NCI-H1417 (cell line): Measurements from ENCODE around the gene FAM168A.

Source experiments
- DNase-seq, 3 experiments: peaks; one replicate each; lab custom pipeline; 2025; lab: John Stamatoyannopoulos, UW

Gene FAM168A

DNA sequence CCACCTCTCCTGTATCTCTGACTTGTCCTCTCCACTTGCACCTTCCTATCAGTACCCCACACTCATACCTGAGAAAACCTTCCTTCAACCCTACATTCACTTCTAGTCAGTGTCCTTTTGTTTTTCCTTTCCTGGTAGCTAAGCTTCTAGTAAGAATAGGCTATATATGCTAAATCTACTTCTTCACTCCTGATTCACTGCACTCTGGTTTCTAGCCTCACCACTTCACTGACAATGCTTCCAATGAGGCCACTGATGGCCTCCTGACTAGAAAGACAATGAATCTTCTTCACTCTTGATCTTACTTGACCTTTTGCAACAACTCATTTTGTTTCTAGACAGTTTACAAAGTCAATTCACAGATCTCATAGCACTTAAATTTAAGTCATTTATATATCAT lies 169.7 kb downstream of the FAM168A start:
- no peak for DNase-seq

DNA sequence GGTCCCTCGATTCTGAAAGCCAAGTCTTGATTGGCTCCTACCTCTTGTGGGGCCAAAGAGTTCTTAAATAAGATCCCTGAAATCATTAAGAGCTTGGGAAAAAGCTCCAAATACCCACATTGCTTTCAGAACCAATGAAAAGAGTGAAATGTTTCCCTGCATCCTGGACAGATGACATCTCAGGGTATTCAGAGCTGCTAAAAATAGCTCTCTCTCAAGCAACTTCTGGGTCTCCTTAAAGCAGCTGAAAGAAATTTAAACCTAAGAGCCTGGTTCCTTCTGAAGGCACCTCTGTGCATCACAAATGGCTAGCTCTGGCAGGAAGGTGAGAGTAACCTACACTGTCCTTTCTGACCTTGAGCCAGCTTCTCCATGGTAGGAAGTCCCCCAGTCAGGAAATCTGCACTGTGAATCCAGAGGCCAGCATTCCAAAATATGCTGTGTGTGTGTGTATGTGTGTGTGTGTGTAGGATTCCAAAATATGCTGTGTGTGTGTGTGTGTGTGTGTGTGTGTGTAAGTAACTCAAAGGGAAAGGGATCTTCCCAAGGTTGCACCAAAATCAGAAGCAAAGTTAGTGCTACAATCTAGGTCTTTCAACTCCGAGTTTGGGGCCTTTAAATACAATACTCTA lies 171.6 kb downstream of the FAM168A start:
- DNase-seq: no peak

DNA sequence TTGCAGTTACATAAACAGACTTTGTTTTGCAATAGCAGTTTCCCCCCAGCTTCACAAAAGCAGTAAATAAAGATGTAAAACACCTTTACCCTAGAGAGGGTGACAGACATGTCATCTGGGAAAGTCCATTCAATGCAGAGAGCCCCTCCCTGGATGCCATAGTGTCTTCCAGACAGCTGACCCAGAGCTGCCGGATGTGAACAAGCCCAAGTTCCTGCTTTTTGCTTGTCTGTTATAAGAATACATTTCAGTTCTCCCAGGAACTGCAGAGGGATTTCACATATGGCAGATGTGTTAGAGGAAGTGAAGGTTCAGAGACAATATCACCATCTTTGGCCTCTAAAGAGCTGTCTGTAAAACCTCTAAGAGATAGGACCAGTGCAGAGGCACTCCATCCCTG lies 172.8 kb downstream of the FAM168A start:
- DNase-seq: no peak

DNA sequence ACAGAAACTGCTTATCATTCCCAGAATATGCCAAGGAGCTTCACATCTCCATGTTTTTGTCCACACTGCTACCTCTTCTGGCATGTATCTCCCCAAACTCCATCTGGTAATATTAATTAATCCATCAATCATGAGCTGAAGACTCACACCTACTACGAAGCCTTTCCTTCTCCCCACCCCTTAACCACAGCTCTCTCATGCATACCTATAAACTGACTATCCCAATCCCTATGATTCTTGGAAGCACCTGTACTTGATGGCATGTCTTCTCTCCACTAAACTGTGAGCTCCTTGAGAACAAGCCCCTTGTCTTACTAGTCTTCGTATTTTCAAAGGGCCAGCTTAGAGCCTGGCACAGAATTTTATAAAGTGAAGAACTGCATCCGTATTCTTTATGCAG lies 174.4 kb downstream of the FAM168A start:
- no peak for DNase-seq

DNA sequence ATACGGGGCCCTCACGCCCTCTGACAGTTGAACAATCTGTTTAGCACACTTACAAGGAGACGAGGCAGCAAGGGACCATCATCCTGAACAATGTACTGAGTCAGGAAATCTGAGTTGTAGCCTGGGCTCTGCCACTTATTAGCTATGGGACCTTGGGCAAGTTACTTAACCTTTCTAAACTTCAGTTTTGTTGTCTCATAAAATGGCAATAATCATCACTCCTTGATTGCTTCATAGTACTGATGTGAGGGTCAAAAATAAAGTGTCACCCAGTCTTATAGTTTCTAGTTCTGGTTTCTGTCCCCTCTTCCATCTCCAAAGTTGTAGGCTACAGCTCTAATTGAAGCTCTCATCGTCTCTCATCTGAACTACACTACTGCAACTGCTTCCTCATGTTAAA lies 175.0 kb downstream of the FAM168A start:
- DNase-seq: no peak

DNA sequence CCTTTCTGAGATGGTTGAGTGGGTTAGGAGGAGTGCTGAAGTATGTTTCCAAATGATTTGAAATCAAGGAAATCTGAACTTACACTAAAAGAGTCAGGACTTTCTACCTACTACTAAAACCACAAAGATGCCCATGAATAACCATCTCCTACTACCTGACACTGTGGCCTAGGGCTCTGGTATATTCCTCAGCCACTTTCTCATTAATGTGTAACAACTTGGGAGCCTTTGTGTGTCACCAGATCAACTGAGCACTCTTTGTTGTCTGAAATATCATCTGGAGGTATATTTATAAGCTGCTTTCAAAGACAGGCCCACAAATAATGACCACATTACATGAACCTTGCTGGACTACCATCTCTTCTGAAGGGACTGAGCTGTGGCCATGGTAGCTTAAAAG lies 177.8 kb downstream of the FAM168A start:
- DNase-seq: no peak

DNA sequence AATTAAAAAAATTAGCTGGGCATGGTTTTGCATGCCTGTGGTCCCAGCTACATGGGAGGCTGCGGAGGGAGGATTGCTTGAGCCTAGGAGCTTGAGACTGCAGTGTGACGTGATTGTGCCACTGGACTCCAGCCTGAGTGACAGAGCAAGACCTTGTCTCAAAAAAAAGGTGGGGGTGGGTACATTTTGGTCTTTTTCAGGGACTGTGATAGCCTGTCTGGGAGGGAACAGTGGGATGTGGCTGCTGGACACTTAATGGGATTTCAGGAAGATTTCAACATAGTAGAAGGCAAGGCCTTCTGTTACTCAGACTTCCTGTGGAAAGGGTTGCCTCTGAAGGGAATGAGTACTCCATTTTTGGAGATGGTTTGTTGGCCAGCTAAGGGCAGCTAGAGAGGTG lies 181.1 kb downstream of the FAM168A start:
- DNase-seq: no peak

DNA sequence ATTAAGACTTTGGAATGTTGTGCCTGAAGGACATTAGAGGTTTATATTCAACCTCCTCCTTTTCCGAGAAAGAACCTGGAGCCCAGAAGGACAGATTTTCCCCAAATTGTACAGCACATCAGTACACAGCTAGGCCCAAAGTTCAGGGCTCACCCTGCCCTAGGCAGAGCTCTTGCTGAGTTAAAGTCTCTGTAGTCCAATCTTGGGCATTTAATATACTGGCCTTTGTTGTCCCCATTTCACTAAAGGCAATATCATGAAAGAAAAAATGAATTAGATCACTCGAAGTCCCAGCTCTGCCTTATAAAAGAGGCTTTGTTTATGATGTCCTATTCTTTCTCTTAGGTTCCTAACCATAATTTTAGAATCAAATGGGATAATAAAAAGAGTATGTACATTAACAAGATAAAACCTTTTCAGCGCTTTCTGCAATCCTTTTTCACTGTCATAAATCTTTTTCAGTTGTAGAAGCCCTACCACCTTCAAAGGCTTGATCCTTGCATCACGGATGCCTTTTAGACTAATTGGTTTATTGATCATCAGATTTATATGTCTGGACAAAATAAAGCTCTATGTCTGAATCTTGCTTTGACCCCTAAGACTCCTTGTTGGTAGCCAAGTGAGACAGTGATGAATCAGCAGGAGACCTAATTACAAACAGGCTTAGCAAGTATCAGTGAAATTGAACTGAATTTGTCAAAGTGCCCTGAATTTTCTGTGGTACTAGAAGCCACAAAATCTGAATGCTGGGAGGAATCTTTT lies 181.9 kb downstream of the FAM168A start:
- DNase-seq: no peak

DNA sequence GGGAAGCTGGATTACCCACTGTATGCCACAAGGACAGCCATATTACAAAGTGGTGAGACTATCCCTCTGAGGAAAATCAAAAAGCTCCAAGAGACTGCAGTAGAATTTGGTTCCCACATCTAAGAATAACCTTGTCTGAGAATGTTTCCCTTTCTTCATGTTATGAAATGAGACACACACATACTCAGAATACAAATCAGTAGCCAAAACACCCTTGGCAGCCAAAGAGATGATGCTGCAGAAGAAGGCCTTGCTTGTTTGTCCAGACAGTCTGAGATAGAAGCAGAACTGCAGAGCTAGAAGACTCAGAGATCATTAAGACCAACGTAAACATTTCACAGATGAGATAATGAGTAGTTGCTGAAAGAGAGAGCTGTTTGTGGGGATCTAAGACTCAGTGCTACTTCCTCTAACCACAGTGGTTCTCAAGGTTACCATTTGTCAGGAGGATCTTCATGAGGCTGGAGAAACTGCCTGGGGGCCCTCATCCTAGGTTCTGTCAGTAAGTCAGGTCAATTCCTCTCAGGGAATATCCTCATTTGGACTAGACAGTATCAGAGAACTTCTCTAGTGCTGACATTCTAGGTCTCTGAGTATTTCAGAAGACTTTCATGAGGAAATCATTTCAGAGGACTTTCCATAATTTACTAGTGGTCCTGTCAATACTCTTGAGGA lies 182.8 kb downstream of the FAM168A start:
- DNase-seq: peak in 1 of 3 experiments; percentile 38

DNA sequence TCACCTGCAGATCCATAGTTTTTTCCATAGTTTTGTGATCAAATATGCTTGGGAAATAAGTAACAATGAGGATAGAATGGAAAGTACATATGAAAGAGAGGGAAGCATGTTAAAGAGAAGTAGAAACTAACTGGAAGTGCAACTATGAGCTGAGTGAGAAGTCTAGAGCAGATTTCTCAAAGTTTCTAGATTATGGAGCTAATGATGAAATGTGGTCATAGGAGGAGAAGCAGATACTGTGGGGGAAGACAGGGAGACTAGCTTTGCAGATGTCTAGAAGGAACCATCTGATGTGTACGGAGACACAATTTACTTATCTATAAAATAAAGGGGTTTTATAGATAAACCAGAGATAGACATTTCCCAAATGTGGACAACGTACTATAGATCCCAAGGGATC lies 184.7 kb downstream of the FAM168A start:
- no peak for DNase-seq

DNA sequence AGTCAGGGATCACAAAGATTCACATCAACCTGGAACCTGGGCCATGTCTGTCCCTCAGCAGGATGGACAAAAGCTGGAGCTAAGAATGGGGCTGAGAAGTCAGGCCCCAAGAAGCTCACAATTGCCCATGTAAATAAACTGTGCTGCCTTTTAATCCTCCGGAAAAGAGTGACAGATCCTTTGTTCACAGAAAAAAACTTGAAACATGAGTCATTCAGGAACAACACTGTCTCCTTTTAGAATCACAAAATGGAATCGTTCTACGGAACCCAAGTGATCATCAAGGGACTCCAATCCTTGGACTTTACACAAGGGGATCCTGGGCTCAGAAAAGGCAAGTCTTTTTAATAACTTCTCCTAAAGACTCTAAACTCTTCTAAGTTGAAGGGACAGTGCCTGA lies 185.6 kb downstream of the FAM168A start:
- DNase-seq: no peak

DNA sequence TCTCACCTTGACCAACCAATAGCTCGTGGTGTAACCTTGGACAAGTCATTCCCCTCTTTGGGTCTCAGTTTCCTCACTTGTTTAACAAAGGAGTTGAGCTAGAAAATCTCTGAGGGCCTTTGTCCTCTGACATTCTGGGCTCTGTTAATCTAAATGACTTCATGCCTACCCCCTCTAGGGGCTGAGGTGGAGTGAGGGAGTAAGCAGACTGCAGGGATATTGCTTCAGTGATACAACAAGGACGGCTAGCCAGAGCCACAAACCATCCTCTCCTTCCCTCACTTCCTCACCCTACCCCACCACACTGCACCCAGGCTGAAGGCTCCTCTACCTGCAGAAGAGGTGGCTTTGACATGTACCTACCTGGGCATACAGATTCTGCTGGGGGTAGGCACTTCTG lies 186.9 kb downstream of the FAM168A start:
- no peak for DNase-seq

DNA sequence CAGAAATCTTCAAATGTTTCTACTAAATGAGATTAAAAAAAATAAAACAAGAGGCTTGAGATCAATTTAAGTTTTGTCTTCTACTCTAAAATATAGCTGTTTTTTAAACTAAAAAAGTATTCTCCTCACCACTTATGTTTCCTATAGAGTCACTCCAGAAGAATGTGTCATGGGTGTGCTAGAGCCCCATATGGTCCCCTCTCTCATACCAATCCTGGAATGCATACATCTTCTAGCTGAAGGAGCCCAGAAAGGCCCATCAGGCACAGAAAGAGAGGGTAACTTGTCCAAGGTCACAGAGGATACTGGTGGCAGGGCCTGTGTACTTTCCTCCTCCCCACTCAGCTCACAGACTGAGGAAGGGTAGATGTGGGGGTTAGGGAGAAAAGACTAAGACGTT lies 187.3 kb downstream of the FAM168A start:
- DNase-seq: no peak

DNA sequence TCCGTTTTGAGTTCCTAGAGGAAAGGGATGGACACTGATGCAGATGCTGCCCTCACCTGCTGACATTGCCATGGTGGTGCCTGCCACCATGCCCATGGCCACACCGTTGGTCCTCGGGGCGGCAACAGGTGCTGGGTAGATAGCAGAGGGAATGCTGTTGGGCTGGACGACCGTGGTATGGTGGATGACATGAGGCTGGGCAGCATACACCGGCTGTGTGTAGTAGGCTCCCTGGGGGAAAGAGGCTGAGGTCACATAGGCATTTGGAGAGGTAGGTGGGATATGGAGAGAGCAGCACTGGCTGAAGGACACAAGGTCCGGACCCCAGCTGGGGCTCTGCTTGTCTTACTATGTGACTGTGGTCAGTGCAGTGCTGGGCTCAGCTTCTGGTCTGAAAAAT lies 188.5 kb downstream of the FAM168A start:
- no peak for DNase-seq

DNA sequence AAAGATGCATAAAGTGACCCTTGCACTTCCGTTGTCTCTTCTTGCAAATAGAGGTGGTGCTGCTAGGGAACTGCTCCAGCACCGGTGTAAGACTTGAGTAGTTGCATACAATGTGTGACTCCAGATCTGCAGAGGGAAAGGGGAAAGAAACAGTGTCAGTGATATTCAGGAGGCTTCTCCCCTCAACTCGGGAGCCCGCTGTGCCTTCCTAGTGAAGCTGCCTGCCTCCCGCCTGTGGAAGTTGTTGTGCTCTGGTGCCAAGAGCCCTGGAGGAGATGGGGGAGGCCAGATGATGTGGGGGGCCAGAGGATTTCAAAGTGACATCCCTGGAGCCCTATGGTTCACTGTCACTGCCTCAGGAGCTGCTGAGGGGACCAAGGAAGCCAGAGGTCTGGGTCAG lies 191.3 kb downstream of the FAM168A start:
- DNase-seq: no peak

DNA sequence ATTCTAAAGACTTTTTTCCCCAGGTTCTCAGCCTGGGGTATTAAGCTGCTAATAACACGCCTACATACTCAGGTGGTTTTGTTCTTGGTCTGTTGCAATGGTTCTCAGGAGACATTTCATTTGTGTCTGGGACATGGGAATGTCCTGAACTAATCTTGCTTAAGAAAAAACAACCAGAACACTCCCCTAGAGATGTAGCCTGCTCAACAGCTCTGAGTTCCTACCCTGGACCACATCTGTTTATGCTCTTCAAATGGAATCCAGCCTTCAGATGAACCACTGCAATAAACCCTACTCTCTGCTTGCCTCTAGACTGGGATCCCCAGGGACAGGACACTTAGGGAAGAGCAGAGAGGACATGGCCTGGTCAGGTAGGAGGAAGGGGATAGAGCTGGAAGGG lies 191.8 kb downstream of the FAM168A start:
- DNase-seq: no peak

DNA sequence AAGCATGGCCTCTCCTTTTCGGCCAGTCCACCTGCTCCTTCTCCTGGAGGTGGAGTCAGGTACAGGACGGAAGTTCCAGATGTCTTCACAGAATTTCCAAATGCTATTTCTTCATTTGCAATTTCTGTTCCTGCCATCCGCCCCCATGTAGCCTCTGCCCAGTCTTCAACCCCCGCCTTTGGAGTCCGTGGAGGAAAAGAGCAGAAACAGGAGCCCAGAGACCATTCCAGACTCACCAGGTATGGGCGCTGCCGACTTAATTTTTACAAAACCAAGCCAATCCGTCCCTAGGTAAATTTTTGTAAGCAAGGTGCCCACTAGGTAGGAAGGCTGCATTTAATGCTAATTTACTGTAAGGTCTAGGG lies 192.8 kb downstream of the FAM168A start:
- no peak for DNase-seq

DNA sequence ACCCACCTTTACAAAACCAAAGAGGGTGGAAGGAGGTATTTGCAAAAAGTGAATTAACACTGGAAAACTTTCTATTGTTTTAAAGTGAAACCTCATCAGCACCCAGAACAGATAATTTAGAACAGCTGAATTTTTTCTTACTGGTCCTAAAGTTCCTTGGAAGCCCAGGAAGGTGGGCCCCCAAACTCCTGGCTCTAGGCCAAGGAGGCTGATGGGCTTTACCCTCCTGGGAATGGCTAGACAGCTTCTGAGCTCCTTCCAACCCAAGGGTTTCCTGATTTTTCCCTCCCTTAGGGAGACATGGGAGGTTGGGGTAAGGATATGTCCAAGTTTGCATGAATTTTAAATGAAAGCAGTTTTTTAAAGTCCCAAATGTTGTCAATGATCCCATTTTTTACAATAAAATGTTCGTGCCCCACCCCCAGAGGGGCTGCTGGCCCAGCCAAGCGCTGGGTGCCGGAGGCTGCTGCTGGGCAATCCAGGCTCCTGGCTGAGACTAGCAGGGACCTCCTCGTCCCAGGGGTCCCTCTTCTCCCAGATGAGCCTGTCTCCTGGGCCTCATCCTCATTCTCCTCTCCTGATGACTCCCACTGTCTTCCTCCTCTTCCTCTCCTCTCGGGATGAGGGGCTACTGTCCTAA lies 193.3 kb downstream of the FAM168A start:
- DNase-seq: no peak

DNA sequence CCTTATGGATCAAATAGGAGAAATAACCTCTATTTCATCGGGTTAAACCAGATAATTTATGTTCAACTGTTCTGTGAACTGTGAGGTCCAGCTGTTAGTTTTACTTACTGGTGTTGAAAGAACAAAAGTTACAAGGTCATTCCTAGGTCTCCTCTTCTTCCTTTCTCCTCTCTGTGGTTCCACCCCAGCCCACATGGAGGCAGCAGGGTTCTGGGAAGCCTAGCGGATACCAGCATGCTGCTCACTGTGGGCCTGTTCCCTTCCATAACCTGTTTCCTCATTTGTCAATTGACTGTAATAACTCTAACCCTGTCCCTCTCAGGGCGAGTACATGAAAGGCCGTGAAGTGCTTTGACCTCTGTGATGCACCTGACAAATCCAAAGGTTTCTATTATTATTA lies 193.9 kb downstream of the FAM168A start:
- DNase-seq: peak in 2 of 3 experiments; percentile 50 to 77

DNA sequence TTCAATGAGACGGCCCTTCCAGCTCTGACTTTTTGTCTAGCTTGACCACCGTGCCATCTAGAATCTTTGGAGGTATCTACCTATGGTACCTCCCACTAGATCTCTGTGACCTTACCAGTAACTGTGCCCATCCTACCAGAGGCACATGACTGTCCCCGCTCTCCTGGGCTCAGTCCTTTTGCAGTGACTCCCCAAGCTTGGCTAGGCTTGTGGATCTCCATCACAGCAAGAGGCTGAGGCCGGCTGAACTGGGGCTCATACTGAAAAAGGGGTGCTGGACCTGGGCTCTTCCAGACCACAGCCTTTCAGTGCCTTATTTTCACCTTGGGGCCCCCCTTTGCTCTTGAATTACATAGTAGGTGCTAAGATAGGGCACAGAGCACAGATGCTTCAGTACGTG lies 194.4 kb downstream of the FAM168A start:
- no peak for DNase-seq

DNA sequence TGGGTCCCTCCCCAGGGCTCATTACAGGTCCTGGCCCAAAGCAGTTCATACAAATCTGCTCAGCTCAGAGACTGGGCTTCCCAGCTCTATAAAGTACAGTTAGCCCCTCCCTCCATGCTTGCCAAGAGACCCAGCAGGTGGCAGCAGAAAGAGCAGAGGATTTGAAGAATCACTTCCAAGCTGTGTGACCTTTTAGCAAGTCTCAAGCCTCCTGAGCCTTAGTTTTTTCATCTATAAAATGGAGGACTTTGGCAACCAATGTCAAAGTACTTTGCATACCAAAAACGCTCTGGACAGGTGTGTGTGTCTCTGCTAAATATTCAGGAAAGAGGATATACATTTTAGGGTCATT lies 195.1 kb downstream of the FAM168A start:
- peak in 1 of 3 experiments; percentile 28 for DNase-seq

DNA sequence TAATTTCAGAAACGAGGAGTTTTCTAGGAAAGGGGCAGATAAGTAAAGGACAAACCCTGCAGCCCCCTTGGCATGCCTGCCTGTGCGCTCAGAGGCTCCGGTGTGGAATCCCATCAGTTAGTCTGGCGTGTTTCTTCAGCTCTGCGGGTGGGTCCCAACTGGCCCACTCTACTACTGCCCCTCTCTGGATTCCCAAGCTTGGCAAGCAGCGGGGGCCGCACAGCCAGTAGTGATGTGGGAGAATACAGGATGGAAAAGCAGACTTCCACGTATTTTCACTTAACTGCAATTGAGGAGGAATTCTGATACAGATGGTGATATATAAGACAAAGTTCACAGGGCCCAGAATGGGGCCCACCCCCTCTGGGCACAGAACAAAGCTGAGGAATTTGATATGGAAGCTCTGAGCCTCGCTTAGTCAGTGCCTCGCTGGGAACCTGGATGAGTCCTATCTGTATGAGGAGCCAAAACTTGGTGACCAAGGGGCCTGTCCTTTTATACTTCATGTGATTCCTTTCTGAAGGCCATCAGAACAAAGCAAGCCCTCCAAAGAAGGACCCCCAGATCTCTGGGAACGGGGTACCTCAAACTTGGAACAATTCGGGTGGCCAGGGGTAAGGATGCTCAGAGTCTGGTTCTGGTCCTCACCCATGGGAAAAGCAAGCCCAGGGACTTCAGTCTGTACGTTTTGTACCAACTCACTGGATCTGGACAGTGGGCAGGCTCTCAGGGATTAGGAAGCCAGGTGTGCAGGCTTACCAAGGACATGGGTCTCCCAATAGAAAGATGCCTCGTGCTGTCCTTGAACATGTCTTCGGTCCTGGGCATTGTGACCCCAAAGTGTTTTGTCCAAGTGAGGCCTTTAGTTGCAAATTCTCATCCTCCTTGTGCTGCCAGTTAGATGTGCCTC lies 195.7 kb downstream of the FAM168A start:
- no peak for DNase-seq
